ENCODE results near the gene HPDL.
"Not testable (repeated sequence)": the region's sequence is repeated elsewhere in the genome, so short reads cannot be mapped to it uniquely, and the experiment has no call there.

Gene HPDL

GRCh38 chr1:45351508-45351907, 24.8 kb downstream of the HPDL start:
- DNase-seq (ENCODE audit: low read depth): no peak

GRCh38 chr1:45353685-45354084, 27.0 kb downstream of the HPDL start:
- DNase-seq (ENCODE audit: low read depth): no peak

- no peak for DNase-seq (ENCODE audit: low read depth)
Observed at GRCh38 chr1:45354838-45355237, 28.1 kb downstream of the HPDL start.

GRCh38 chr1:45355683-45356082, 29.0 kb downstream of the HPDL start:
- DNase-seq (ENCODE audit: low read depth): no peak

- DNase-seq (ENCODE audit: low read depth): no peak
Observed at GRCh38 chr1:45356186-45356585, 29.5 kb downstream of the HPDL start.

- no peak for DNase-seq (ENCODE audit: low read depth)
Observed at GRCh38 chr1:45359882-45360513, 33.3 kb downstream of the HPDL start.

- DNase-seq (ENCODE audit: low read depth): not testable (repeated sequence)
Observed at GRCh38 chr1:45360981-45361380, 34.3 kb downstream of the HPDL start.

GRCh38 chr1:45364294-45364693, 37.6 kb downstream of the HPDL start:
- DNase-seq (ENCODE audit: low read depth): no peak

GRCh38 chr1:45365051-45365450, 38.4 kb downstream of the HPDL start:
- DNase-seq (ENCODE audit: low read depth): no peak

- no peak for DNase-seq (ENCODE audit: low read depth)
Observed at GRCh38 chr1:45370575-45370974, 43.9 kb downstream of the HPDL start.

GRCh38 chr1:45373573-45373972, 46.9 kb downstream of the HPDL start:
- no peak for DNase-seq (ENCODE audit: low read depth)

GRCh38 chr1:45375104-45376090, 48.7 kb downstream of the HPDL start:
- DNase-seq (ENCODE audit: low read depth): no peak

GRCh38 chr1:45378184-45378583, 51.5 kb downstream of the HPDL start:
- no peak for DNase-seq (ENCODE audit: low read depth)
